HL-60 (cell line): ENCODE results near the gene MSANTD3.

Experiments used
- DNase-seq, 2 experiments: peaks; one replicate each; pipeline ENCODE4 v3.0.0-alpha.2; 2010 to 2020; ENCODE audit warnings: low read depth in 1 of 2, low spot score in 1 of 2
- H3K27ac ChIP-seq: fragments of 250-450 bp; sonication (Bioruptor Pico); replicated peaks from 2 replicates; pipeline ENCODE4 v1.5.1; 2020; ENCODE audit warnings: mild to moderate bottlenecking, moderate library complexity
- H3K27me3 ChIP-seq: fragments of 250-450 bp; sonication (Bioruptor Pico); 2 replicates; pipeline ENCODE4 v1.5.1; 2021; ENCODE audit warnings: mild to moderate bottlenecking, moderate library complexity; ENCODE audit not compliant: insufficient read depth, poor library complexity, severe bottlenecking
- H3K4me3 ChIP-seq: replicated peaks from 2 replicates; pipeline ENCODE4 v1.5.1; 2011; ENCODE audit warnings: mild to moderate bottlenecking, control low read depth, low read length; ENCODE audit not compliant: insufficient read depth
- GABPA ChIP-seq: IDR thresholded peaks from 2 replicates; pipeline ENCODE4 v1.6.1; 2012; ENCODE audit warnings: low read depth
- POLR2AphosphoS5 ChIP-seq: IDR thresholded peaks from 2 replicates; pipeline ENCODE4 v1.6.1; 2012; ENCODE audit warnings: low read depth
- SPI1 ChIP-seq: IDR thresholded peaks from 2 replicates; pipeline ENCODE4 v1.6.1; 2012; ENCODE audit warnings: low read depth, mild to moderate bottlenecking, borderline replicate concordance
- TF ChIP-seq, protein P1 (sequence below): IDR thresholded peaks from 2 replicates; pipeline ENCODE4 v1.6.1; 2012; ENCODE audit warnings: low read depth; ENCODE audit not compliant: insufficient replicate concordance
- TF ChIP-seq, protein P2 (sequence below): IDR thresholded peaks from one replicate; pipeline ENCODE4 v1.5.1; 2011; ENCODE audit warnings: low read length, control low read depth, inconsistent platforms; ENCODE audit not compliant: insufficient read depth

The MSANTD3 gene

DNA sequence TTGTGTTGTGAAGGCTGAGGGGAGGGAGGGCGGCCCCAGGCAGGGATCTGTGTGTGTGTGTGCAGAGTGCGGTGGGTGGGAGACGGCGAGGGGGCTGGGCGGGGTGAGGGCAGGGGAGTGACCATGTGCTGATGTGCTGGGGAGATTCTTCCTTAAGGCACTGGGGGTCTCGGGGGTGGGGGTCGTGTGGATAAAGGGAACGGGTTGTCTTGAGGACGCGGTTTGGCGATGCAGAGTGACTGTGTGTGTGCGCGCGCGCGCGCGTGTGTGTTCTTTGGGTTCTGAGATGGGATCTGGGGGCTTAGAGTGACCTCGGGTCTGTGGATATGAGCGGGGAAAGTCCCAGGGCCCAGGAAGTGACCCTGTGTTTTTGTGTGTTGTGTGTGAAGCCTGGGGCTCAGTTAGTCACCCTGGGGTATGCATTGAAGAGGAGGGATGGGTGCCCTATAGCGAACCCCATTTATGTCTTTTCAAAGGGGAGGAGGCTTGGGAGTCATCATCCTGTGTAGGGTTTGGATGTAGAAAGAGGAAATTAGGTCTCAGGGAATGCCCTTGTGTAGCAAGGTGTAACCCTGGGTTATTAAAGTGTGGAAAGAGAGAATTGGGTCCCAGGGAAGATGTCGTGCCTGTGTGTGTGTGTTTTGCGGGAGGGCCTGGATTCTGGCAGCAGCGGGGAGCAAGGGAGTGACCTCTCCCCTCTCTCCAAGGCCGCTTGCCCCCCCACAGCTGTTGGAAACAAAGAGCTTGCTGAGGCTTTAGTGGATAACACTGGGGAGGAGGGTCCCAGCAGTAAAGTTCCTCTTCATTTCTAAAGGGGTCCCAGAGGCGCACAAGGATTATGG is 47.4 kb downstream of the MSANTD3 start:
- H3K27me3 ChIP-seq: peaks cover 27% of the 10 kb centered on the region
- no peak overlapping the region for H3K4me3 ChIP-seq
- TF ChIP-seq GABPA: no peak
- TF ChIP-seq SPI1: no peak
- TF ChIP-seq, protein P1, sequence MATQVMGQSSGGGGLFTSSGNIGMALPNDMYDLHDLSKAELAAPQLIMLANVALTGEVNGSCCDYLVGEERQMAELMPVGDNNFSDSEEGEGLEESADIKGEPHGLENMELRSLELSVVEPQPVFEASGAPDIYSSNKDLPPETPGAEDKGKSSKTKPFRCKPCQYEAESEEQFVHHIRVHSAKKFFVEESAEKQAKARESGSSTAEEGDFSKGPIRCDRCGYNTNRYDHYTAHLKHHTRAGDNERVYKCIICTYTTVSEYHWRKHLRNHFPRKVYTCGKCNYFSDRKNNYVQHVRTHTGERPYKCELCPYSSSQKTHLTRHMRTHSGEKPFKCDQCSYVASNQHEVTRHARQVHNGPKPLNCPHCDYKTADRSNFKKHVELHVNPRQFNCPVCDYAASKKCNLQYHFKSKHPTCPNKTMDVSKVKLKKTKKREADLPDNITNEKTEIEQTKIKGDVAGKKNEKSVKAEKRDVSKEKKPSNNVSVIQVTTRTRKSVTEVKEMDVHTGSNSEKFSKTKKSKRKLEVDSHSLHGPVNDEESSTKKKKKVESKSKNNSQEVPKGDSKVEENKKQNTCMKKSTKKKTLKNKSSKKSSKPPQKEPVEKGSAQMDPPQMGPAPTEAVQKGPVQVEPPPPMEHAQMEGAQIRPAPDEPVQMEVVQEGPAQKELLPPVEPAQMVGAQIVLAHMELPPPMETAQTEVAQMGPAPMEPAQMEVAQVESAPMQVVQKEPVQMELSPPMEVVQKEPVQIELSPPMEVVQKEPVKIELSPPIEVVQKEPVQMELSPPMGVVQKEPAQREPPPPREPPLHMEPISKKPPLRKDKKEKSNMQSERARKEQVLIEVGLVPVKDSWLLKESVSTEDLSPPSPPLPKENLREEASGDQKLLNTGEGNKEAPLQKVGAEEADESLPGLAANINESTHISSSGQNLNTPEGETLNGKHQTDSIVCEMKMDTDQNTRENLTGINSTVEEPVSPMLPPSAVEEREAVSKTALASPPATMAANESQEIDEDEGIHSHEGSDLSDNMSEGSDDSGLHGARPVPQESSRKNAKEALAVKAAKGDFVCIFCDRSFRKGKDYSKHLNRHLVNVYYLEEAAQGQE: no peak
- TF ChIP-seq POLR2AphosphoS5: no peak
- TF ChIP-seq, protein P2, sequence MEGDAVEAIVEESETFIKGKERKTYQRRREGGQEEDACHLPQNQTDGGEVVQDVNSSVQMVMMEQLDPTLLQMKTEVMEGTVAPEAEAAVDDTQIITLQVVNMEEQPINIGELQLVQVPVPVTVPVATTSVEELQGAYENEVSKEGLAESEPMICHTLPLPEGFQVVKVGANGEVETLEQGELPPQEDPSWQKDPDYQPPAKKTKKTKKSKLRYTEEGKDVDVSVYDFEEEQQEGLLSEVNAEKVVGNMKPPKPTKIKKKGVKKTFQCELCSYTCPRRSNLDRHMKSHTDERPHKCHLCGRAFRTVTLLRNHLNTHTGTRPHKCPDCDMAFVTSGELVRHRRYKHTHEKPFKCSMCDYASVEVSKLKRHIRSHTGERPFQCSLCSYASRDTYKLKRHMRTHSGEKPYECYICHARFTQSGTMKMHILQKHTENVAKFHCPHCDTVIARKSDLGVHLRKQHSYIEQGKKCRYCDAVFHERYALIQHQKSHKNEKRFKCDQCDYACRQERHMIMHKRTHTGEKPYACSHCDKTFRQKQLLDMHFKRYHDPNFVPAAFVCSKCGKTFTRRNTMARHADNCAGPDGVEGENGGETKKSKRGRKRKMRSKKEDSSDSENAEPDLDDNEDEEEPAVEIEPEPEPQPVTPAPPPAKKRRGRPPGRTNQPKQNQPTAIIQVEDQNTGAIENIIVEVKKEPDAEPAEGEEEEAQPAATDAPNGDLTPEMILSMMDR: no peak
- DNase-seq: no peak
- no peak overlapping the region for H3K27ac ChIP-seq

DNA sequence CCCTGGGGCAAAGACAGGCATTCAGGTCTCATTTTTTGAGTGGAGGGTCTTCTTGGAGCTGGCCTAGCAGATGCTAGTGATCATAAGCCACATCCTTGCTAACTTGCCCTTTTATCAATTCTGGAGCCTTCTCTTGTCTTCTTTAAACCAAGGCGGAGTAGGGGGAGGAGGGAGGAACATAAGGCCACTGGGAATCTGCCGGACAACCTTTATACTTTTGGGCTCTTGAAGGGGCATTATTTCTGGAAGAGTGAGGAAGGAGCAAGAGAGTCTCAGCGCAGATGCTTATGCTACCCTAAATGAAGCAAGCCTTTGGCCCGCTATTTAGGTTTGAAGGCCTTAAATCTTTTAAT is 48.0 kb downstream of the MSANTD3 start:
- no peak for TF ChIP-seq POLR2AphosphoS5
- TF ChIP-seq, protein P1: no peak
- no peak overlapping the region for H3K4me3 ChIP-seq
- H3K27ac ChIP-seq: no peak overlapping the region
- peaks cover 23% of the 10 kb centered on the region for H3K27me3 ChIP-seq
- no peak for DNase-seq

DNA sequence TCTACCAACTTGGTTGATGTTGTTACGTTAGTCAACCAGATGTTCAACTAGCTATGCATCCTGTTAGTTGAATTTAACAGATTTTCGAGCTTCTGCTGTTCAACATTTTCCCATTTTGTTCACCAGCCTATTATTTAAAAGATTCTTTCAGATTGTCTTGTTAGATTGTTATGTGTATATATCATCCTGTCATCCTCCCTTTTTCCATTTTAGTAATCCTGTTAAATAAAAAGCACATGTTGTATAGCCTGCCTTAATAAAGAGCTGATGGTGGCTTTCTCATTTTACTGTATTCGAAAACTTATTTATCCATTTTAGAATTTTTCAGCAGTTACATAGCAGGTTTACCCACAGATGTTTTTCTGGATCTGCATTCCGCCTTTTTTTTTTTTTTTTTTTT is 50.3 kb downstream of the MSANTD3 start:
- TF ChIP-seq, protein P2: no peak
- TF ChIP-seq GABPA (no peak), POLR2AphosphoS5 (no peak), SPI1 (no peak)
- TF ChIP-seq, protein P1: no peak
- DNase-seq: no peak
- H3K27me3 ChIP-seq: peaks cover 17% of the 10 kb centered on the region
- no peak overlapping the region for H3K27ac ChIP-seq
- H3K4me3 ChIP-seq: no peak overlapping the region
